GM19023 (cell line): ENCODE measurements around the gene FOXL2NB.

Experiments
- ATAC-seq: cut with Tn5 transposase; IDR thresholded peaks from one replicate; pipeline ENCODE4 v1.9.1; 2021; ENCODE audit warnings: mild to moderate bottlenecking, moderate library complexity; ENCODE audit not compliant: unreplicated experiment

FOXL2NB gene

DNA sequence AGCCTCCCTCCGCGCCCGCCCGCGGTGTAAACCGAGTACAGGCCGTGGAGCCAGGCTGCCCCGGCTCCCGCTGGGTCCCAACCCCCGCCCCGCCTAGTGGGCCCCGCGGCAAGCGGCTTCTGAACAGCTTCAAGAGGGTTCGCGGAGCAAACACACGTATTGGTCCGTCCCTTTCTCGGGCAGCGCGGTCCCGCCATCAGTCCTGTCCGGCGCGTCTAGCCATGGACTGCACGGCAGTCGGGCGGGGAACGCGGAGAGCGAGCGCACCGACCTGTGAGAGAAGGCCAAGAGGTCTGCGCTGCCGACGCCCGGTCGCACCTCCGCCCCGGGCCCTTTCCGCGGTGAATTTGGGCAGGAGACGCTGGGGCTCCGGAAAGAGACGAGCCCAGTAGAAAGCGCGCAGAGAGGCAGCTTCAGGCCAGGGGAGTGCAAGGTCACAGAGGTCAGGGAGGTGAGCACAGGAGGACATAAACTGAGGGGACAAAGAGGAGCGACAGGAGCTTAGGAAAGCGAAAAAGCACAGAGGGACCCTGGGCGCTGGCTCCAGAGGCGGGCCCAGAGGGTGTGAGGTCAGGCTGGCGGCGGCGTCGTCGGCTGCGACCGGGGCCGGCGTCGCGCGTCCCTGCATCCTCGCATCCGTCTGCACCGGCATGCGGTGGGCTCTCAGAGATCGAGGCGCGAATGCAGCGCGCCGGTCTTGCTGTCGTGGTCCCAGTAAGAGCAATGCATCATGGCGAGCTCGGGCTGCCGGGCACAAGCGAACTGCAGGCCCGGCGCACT lies 1.9 kb upstream of the FOXL2NB start:
- no peak for ATAC-seq

DNA sequence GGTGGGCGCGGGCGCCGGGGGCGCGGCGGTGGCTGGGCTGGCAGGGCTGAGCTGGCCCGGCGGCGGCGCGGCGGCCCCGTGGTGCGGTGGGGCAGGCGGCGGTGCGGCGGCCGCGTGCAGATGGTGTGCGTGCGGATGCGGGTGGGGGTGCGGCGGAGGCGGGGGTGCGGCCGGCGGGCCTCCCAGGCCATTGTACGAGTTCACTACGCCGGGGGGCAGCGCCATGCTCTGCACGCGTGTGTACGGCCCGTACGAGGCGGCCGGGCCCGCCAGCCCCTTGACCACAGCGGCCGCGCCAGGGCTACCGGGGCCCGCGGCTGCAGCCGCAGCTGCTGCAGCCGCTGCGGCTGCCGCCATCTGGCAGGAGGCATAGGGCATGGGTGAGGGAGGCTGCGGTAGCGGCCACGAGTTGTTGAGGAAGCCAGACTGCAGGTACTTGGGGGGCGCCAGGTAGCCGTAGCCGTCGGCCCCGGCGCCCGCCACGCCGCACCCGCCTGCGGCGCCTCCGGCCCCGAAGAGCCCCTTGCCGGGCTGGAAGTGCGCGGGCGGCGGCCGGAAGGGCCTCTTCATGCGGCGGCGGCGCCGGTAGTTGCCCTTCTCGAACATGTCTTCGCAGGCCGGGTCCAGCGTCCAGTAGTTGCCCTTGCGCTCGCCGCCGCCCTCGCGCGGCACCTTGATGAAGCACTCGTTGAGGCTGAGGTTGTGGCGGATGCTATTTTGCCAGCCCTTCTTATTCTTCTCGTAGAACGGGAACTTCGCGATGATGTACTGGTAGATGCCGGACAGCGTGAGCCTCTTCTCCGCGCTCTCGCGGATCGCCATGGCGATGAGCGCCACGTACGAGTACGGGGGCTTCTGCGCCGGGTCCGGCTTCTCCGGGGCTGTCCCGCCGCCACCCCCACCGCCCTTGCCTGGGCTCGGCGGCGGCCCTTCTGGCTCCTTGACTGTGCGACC lies 1.0 kb upstream of the FOXL2NB start:
- no peak for ATAC-seq

DNA sequence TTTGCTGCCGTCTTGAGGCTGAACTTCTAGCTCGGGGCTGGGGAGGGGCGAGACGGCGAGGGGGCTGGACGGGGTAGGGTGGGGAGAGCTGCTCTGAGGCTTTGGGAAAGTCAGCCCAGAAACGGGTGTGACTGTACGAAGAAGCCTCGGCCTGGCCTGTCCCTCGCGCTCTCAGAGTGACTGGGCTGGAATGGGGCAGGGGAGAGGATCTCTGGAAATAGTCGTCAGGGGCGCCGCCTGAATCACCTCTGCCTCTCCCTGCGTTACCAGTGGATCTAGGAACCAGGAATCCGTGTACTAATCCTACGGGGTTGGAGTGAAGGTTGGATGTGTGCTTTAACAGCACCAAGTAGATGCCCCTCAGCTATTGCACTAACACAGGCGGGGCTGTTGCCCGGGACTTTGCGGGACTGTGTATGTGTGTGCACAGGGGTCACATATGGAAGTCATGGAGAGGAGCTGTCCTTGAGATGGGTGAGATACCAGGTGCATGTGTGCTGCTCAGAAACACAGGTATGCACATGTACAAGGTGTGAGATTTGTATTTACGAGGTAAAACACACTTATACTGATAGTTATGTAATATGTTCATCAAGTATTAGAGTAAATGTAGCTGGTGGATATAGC lies 591 bp downstream of the FOXL2NB start:
- no peak for ATAC-seq

DNA sequence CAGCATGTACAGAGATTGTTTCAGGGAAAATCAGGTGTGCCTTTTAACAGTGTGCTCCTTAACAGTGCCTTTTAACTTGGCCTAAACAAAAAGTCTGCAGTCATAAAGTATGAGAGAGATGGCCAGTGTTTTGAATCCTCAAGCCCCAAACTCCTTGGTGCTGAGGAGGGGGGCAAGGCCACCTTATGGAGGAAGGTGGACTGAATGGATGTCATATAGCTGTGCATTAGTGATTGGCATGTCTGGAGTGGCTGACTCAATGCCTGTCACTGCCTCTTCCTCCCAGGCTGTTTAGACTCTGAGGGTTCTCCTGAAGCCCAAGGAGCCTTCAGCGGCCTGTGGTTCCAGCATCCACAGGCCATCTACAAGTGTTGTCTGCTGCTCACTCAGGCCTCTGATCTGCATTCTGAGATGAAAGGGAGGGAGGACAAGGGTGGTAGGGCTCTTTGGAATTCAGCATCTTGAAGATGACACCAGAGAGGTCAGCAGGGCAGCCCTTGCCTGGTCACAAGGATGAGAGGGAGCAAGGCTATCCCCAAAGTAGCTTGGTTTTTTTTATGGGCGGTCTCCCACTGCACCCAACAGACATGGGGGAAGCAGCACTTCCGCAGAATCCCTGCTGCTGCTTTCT lies 1.5 kb downstream of the FOXL2NB start:
- no peak for ATAC-seq

DNA sequence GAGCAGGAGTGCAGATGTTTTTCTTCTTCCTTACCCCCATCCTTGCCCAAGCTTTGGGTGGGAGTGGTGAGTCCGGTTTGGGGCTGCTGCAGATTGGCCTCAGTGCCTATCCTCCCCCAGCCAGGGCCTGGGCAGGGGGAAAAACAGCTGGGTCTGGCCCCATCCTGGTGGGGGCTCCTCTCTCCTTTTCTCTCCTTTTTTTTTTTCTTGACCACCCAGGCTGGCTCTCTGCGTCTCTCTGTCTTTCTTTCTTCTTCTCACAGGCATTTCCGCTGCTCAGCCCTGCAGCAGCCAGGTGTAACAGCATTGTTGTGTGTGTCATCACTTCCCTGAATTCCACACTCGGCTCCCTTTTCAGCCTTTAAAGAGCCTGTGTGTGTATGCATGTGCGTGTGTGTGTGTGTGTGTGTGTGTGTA lies 2.0 kb downstream of the FOXL2NB start:
- no peak for ATAC-seq

DNA sequence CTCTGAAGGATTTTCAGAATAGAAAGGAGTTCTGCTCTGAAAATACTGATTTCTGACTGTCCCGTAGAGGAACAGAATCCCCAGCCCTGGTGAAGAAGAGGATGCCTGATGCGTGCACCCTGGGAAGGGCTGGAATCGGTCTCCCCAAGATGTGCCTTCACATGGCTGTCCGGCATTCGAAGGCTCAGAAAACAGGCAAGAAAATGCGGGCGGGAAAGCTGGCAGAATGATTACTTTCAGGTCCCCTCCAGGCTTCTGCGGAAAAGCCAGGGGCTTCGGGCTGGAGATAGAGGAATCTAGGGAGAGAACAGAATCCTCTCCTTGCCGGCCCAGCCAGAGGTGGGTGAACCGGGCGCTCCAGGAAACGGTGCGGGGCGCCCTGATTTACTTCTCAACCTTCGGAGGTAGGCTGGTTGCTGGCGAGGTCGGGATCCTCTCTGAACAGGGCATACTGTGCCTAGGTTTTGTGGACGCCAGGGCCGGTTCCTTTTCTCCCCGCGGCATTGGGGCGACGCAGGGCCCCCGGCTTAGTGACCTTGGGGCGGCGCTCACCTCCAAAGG lies 2.5 kb downstream of the FOXL2NB start:
- ATAC-seq: no peak

DNA sequence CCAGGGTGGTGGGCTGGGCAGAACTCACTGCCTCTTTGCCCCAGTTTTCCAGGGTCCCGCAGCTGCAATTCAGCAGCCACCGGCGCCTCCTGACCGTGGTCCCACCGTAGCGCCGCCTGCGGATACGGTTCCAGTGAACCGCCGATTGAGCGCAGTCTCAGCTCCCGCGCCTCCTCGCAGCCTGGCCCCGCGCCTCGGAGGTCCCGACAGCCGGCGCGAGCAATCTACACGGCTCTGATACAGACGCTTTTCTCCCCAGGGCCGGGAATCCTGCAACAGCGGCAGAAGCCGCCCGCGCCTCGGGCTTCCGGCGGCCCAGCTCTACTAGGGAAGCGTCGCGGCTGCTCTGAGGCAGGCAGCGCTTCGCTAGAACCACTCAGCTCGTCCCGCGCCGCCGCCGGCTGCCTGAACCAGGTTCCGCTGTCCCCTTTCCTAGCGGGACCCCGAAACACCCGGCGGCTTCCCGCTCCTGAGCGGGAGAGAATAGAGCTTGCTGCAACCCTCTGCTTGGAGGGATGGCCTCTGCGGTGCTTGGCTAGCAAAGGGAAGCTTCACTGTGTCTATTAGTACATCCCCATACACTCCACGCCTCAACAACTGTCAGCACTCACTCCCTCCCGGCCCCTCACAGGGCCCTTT lies 3.1 kb downstream of the FOXL2NB start:
- ATAC-seq: no peak

DNA sequence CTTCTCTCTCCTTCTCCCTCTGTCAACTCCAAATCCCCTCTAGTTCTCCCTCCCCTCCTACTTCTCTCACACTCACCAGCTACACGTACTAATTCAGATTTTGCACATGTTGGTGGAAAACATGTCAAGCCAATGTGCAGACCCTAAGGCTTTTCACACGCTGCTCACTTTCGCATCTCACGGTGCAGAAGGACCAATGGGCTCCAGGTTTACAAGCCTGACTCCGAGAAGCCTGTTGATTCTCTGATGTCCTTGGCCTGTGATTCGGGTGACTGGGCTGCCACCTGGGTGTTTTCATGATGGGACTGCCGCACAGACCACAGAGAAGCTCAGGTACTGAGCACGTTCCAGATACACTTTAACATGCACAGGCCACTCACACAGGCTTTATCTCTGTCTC lies 3.7 kb downstream of the FOXL2NB start:
- ATAC-seq: no peak

DNA sequence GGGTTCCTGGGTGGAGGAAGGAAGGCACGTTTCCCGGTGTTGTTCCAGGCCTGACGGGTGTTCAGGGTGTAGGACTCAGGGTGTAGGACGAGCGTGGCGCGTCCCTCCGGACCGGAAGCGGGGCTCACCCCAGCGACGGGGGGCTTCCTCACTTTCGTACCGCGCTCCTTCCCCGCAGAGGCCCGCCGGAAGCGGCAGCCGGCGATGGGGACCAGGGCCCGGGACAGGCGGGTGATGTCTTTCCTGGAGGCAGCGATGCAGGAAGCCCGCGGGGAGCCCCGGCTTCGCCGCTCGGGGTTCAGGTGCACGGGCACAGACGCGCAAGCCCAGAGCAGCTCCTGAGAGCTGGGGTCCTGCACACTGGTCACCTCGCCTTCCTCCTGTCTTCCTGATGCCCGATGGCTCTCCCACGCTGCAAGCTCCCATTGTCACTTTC lies 13.4 kb downstream of the FOXL2NB start:
- no peak for ATAC-seq

DNA sequence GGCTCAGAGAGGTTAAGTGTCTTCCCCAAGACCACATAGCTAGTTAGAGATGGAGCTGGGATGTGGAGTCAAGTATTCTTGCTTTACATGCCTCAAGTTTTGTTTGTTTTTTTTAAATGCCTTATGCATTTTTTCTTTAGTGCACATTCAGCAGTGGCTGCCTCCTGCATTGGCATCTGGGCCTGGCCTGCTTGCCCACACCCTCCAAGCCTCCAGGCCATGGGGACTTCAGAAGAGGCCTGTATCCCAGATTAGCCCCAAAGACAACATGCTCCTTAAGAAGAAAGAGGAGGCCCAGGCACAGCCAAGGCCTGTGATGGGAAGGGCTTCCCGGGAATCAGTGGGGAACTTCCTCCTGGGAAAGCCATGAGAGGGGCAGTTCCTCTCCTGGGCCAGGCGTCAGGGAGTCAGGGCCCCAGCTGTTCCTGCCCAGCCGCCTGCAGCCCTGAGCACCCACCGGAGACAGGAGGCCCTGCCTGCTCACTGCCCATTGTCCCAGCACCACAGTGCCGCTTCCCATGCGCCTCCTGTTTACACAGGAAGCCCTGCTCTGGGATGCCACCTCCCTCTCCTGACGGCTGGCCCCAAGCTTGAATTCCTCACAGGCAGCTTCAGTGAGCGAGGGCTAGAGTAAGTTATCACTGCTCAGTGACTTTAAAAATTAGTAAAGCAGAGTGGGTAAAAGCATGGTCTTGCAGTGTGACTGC lies 16.0 kb downstream of the FOXL2NB start:
- no peak for ATAC-seq

DNA sequence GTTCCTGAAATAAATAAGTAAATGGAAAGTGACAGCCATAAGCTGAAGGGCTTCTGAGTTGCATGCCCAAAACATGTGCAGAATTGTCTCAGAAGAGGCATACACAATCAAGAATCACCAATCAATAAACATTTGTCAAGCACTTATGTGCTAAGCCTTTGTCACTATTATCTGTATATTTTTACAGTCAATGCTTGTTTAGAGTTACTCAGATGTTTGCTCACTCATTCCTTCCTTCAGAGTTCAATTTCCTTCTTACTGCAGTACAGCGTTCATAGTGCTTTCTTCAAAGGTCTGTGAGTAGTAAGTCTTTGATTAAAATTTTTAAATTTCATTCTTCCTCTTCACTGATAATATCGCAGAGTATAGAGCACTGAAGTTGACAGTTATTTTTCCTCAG lies 17.2 kb downstream of the FOXL2NB start:
- no peak for ATAC-seq

DNA sequence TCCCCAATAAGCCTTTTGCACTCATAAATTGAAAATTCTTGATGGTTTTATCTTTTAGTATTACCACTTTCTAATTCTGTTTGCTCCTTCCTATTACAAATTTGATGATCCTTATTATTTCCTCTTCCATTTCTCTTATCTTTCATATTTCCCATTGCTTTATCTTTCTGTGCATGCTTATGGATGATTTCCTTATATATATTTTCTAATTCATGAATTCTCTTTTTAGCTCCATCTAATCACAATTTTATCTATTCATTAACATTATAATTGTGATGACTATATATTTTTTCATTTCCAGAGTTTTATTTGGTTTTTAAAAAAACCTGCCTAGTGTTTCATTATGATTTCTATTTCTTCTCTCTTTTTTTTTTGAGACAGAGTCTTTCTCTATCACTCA lies 17.9 kb downstream of the FOXL2NB start:
- no peak for ATAC-seq

DNA sequence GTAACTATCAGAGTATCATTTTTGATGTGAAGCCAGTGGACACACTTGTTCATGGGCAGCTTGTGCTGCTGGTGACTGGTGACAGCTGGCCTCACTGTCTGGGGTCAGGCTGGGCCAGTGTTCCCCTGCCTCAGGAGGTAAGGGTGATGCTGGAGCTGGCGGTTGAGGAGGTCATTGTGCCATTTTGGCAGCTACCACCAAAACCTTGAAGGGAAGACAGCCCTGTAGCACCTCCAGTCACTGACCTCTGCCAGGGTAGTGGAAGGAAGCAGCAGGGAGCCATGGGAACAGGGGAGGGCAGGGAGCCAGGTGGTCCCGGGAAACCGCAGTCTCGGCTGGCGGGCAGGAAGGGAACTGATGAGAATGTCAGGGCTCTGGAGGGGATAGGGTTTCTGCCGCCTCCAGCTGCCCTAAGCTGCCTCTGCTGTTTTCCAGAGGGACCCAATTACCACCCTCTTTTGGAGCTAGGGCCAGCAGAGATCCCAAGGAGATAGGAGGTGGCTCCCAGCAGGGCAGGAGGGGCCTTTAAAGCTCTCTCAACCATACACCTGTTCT lies 24.8 kb downstream of the FOXL2NB start:
- no peak for ATAC-seq

DNA sequence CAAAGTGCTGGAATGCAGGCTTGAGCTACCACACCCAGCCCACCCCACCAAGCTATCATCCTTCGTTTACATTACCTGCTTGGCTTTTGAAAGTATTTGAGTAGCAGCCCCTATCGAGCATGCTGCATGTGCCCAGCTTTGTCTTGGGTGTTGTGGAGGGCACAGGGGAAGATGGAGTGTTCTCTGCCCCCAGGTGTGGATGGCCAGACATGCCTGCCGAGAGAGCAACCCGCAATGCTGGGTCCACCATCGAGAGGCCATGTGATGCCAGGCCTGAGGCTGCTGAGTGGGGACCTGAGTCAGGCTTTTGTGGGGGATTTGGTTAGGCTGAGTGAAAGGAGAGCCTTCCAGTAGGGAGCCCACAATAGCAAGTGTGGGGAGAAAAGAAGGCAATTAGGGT lies 25.9 kb downstream of the FOXL2NB start:
- no peak for ATAC-seq

DNA sequence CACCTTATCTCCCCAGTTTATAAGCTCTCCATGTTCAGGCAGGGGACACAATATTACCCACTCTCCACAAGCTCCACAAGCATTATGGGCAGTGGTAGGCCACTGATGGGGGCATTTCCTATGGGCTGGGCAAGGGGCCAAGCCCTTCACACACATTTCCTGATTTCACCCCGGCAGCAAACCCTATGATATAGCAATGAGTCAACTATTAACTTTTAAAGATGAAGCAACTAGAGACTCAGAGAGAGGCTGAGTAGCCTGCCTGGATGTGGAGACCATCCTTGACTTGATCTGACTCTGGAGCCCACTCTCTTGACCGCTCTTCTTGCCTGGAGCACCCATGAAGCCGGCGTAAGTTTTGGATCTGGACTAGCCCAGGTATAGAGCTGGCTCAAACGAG lies 27.4 kb downstream of the FOXL2NB start:
- ATAC-seq: no peak

DNA sequence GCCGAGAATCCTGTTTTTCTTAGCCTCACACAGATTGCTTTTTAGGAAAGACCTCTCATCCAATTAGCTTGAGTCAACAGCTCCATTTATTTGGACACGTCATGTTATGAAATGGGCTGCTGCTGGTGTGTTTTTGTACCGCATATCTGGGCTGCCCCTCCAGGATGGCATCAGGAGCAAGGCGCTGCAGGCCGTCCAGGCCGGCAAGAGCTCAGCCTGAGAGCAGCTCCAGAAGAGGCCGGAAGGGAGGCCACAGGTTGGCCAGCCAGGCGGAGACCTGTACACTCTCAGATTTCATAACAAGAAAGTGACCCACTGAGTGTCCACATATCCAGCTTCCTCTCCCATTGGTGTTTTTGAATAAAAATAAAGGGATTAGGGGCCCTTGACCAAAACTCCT lies 28.3 kb downstream of the FOXL2NB start:
- no peak for ATAC-seq

DNA sequence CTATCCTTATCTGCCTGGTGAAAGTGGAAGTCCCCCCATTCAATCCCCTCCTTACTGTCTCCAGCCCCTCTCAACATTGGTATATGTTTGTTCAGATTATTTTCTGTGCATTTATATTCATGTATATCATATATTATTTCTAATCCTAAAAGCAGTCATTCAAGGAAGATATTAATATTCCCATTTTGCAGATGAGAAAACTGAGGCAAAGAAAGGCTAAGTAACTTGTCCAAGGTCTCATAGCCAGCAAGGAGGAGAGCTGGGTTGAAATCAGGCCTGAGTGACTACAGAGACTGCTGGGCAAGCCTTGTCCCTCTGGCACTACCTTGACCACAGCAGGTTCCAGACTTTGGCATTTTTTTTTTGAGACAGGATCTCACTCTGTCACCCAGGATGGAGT lies 29.0 kb downstream of the FOXL2NB start:
- ATAC-seq: no peak

DNA sequence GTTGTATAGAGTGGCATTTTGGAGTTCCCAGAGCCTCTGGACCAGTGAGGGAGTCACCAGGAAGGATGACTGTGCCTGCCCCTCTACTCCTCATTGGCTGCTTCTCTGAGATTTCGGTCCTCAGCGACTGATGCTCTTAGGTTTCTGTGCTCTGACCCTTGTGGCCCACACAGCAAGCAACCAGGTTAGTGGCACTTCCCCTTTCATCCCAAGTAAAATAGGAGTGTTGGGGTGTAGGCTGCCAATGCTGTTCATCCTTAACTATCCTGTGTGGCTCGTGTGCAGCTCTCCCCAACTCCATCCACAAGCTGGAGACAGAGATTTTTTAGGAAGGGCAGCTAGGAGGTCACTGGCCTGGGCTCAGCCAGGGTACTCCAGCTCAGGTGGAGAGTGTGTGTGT lies 37.8 kb downstream of the FOXL2NB start:
- ATAC-seq: no peak

DNA sequence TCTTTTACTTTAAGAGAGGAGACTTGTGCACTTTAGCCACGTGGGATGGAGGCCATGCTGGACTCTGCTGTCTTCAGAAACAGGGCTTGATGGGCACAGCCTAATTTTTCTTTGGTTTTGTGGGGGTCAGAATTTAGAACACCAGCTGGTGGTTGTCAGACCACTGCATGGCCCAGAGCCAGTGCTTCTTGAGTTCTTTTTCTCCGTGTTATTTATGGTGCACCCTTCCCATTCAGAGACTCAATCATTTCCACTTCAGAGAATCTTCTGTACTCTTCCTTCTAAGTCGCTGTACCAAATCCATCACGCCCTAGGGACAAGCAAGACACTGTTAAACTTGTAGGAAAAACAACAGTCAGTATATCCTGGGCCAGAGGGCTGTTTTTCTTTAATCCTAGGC lies 38.9 kb downstream of the FOXL2NB start:
- no peak for ATAC-seq
